ENCODE measurements around the gene GNLY. TPM values are rescaled to one million over a fixed set of nuclear protein-coding genes. Genes with fewer than 3 reads are reported as not detected.

Gene GNLY
- total and polyA plus RNA-seq, 2 of the 4 experiments (the other 2 are of a cell fraction): not detected

- no peak overlapping the region; the same call in 1 of the 2 replicates for H3K14ac ChIP-seq (replicated peaks; ENCODE audit: low read depth, low read length)
- peak overlapping the region; percentile 79 for H2BK5ac ChIP-seq (ENCODE audit: low read depth, low read length, poor library complexity, severe bottlenecking)
- peak overlapping the region; percentile 92 for H2BK20ac ChIP-seq (ENCODE audit: low read depth, low read length)
- 0% methylated on average over 6 of the region's 19 CpGs; no CpG with 5 or more reads in 1 of the 2 experiments for WGBS, 2 experiments (ENCODE audit: extremely low coverage in 2 of 2, insufficient read length in 1 of 2)
- peak overlapping the region; percentile 91 for H2BK120ac ChIP-seq (ENCODE audit: low read depth, low read length)
- CTCF ChIA-PET: interaction anchor here (0.7 to 1.4 kb wide), 5 partner anchors 9 to 72 kb away, joined by 3 to 6 read pairs (median 4); no protein-coding TSS in a partner anchor
- peaks cover 46% of the 10 kb centered on the region for H3K4me1 ChIP-seq (ENCODE audit: control insufficient read depth, insufficient read depth, low read length)
- H4K5ac ChIP-seq (ENCODE audit: low read depth, low read length): peak overlapping the region; percentile 78
- ATAC-seq (ENCODE audit: low read depth) (peak; percentile 78), DNase-seq (peak; percentile 96)
- H3K79me1 ChIP-seq (ENCODE audit: low read depth in 1 of 2, low read length in 2 of 2): no peaks in the 10 kb centered on the region
- H2AK5ac ChIP-seq (ENCODE audit: low read depth, low read length): peak overlapping the region; percentile 93
- POLR2A ChIA-PET (ENCODE audit: unreplicated experiment): interaction anchor here (0.8 kb wide), 2 partner anchors 14 to 17 kb away, joined by 3 to 4 read pairs; no protein-coding TSS in a partner anchor
- intact Hi-C loops (cut with micrococcal nuclease) (loop anchor here (1.0 kb wide), 1 partner anchor 30 kb away; no protein-coding TSS in a partner anchor), dilution Hi-C loops (cut with HindIII; ENCODE audit: low sequenced_read_pairs, unreplicated experiment) (no loop called here), in situ Hi-C loops (cut with MboI; ENCODE audit: low sequenced_read_pairs) (no loop called here)
- no TSS peak for BruUV-seq (replicated peaks)
- H3K56ac ChIP-seq (ENCODE audit: extremely low read depth, insufficient read depth, low read length): peak overlapping the region; percentile 64
- peak overlapping the region; percentile 95 for H3K4ac ChIP-seq (ENCODE audit: low read depth, low read length)
- peak overlapping the region; percentile 96 for H4K91ac ChIP-seq (ENCODE audit: insufficient read depth, low read depth, low read length)
- peak overlapping the region; percentile 90 for H3K27ac ChIP-seq (ENCODE audit: insufficient read depth, low read length)
- peak overlapping the region; percentile 45 for H3K9ac ChIP-seq (ENCODE audit: low read depth, low read length)
- no peaks in the 10 kb centered on the region for H3K36me3 ChIP-seq (ENCODE audit: control insufficient read depth, insufficient read depth, low read length)
- peak overlapping the region; percentile 41 to 78 for H4K8ac ChIP-seq (ENCODE audit: low read depth in 2 of 2, low read length in 2 of 2)
- peak overlapping the region; percentile 58 for H3K4me2 ChIP-seq (ENCODE audit: low read depth, low read length)
- H3K27me3 ChIP-seq (ENCODE audit: control insufficient read depth, insufficient read depth, low read length): no peaks in the 10 kb centered on the region
- peaks cover 27% of the 10 kb centered on the region for H3K9me1 ChIP-seq (ENCODE audit: insufficient read depth, low read length)
- H3K9me3 ChIP-seq (ENCODE audit: control insufficient read depth, insufficient read depth, low read length): no peaks in the 10 kb centered on the region
- no peak overlapping the region for H3K4me3 ChIP-seq (ENCODE audit: insufficient read depth, low read depth, low read length)
- peak overlapping the region; percentile 14 for H2AFZ ChIP-seq (replicated peaks; ENCODE audit: low read length, poor library complexity)
- peak overlapping the region; percentile 96; the same call in 2 of the 3 replicates for H2BK15ac ChIP-seq (ENCODE audit: low read depth, low read length)
- peak overlapping the region; percentile 75 for H3K18ac ChIP-seq (ENCODE audit: low read depth, low read length)
- H2AK9ac ChIP-seq (replicated peaks; ENCODE audit: low read depth, low read length, poor library complexity): peak overlapping the region; percentile 17
- peaks cover 8% of the 10 kb centered on the region for H4K20me1 ChIP-seq (ENCODE audit: insufficient read depth, low read length)
- peak overlapping the region; percentile 19 for H3K23ac ChIP-seq (ENCODE audit: low read depth, low read length)
- TF ChIP-seq USF2 (IDR thresholded peaks at IDR 0.05; ENCODE audit: low read depth, low read length) (no peak), CEBPB (IDR thresholded peaks at IDR 0.05; ENCODE audit: low read depth, low read length) (peak; percentile 76), MAZ (IDR thresholded peaks at IDR 0.05; ENCODE audit: borderline replicate concordance, low read depth, low read length) (no peak; the same call in none of the 2 replicates), POLR2A (IDR thresholded peaks at IDR 0.05; ENCODE audit: low read depth, low read length) (no peak; the same call in 1 of the 2 replicates), BHLHE40 (IDR thresholded peaks at IDR 0.05; ENCODE audit: low read depth, low read length) (peak; percentile 98), ELK1 (IDR thresholded peaks at IDR 0.05; ENCODE audit: borderline replicate concordance, low read depth, low read length) (no peak), NFE2L2 (IDR thresholded peaks at IDR 0.05; ENCODE audit: low read depth, low read length) (0 out of 2 replicates have a peak, but pooled peaks have one; percentile 1), RFX5 (IDR thresholded peaks at IDR 0.05; ENCODE audit: low read depth, low read length) (no peak), MAFK (IDR thresholded peaks at IDR 0.05; ENCODE audit: low read depth, low read length) (0 out of 2 replicates have a peak, but pooled peaks have one; percentile 21), SMC3 (IDR thresholded peaks at IDR 0.05; ENCODE audit: low read depth, low read length) (0 out of 2 replicates have a peak, but pooled peaks have one; percentile 10), MXI1 (IDR thresholded peaks at IDR 0.05; ENCODE audit: borderline replicate concordance, low read depth, low read length) (peak; percentile 37; the same call in 1 of the 2 replicates), CTCF (conservative IDR thresholded peaks at IDR 0.05; ENCODE audit: low read depth, low read length) (no peak), CHD1 (IDR thresholded peaks at IDR 0.05; ENCODE audit: low read depth, low read length) (no peak), FOS (IDR thresholded peaks at IDR 0.05; ENCODE audit: low read depth, low read length) (peak; percentile 3; the same call in 1 of the 2 replicates)
These were observed 47.8 kb downstream of the GNLY start for GRCh38 chr2:85741833-85742455.

All from IMR-90 (cell line).